ENCODE results near the gene MICAL3.

MICAL3 gene

DNA sequence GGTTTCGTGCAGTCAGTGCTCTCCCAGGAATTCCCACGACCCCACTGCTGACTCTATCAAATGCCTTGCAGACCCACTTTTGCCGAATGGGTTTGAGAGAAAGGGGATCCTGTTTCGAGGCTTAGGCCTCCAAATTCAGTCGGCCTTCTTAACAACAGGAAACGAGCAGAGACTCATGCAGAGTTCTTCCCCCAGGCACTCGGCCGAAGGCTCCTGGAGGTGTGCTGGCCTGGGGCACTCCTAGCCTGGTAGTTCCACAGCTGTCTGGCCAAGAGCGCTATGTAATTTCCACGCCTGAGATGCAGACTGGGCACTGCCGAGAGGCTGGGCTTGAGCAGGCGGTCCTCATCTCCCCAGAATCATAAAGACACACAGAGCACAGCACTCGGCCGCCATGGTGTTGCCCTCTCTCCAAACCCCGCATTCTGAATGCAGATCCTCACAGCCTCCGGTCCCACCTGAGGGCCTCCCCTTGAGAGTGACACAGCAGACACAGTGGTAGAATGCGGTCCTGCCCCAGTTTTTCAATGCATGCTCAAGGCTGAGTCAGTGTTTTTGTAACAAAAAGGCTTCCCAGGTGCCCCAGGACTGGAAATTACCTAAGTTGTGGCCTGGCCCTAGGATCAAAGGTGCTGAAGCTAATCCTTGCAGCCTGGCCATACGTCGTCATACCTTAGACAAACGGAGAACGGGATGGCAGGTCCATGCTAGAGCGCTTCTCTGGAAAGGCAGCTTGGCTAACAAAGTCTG is 219.9 kb downstream of the MICAL3 start:
- DNase-seq, result no peak

DNA sequence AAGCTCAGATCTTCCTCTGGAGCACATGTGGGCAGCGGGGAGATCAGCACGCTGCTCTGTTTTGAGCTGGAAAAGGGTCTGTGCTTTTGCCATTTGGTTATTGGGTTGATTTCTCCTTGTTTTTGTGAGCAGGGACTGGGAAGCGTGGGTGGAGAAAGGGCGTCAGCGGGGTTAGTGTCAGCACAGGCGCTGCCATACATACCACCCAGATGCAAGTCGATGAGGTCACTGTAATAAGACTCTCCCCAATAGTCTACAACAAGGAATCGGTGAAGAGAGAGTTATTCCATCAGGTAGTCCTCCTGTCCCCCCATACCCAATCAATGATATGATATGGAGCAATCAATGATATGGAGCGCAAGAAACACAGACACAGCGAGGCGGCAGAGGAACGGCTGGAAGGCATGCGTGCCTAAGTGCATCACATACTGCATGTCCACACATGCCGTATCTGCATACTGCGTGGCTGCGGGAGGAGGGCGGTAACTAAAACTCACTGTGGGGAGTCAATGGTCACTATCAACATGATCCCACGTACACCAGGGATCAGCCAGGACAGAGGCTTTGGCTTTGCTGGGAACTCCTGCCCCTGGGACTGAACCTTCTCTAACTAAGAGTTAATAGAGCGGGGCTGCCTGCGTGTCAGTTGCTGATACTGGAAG is 220.6 kb downstream of the MICAL3 start:
- no peak for DNase-seq

DNA sequence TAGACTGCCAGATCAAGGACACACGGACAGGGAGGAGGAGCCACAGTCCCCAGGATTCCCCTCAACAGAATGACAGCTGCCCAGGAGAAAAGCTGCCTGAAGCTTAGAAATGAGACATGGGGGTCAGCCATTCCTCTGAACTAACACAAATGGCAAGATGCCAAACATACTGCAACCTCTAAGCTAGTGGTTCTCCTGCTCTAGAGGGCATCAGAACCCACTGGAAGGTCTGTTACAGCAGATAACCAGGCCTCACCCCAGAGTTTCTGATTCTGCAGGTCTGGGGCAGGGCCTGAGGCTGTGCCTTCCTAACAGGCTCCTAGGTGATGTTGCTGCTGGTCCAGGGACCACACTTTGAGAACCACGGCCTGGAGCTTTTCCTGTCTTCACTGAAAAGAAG is 221.5 kb downstream of the MICAL3 start:
- no peak for DNase-seq

DNA sequence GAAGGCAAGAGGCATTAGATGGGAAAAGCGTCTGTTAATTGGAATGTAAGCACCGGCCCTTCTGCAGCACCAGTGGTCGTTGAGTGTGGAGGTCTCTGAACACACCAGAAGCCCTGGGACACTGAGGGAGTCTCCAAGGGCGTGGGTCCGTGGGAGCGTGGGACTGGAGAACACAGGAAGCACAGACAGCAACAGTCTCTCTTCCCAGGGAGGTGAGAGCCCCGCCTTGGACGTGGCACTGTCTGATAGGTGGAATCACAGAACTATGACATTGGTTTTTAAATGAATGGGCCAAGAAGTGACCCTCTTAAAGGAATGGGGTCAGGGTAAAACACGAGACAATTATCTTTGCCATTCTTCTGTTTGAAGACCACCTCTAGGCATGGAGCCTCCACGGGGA is 221.9 kb downstream of the MICAL3 start:
- DNase-seq, result no peak

DNA sequence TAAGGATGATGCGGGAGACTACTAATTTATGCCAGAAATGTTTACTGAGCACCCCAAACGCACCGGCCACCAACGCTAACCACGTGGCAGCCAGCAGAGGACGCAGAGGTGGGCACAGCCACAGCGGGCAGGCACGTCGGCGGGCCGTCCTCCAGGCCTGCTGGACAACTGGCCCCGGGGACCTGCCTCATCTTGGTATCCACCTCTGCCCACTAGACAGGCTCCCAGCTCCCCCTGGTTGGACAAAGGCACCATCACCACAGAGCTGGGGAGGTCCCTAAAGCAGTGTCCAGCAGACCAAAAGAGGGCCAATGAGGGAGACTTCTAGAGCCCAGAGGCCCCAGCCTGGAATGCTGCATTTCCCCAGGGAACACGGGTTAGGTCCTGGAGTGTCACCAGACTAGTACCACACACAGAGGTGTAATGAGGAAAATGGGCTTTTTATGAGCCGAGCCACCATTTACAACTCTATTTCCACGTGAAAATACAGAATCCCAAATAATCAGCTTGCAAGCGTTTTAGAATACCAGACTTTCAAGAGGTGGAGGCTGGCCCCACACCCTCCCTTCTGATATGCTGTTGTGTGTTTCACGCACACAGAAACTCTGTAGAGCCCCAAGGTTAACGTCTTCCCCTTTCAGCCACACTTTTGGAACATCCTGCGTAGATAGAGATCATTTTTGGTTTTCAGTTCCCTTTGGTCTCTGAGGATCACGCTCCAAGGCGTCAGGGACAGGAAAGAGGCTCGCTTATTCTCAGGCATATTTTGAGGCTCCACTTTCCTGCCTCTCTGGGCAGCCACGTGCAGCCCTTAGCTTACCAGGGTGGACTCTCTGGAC is 226.4 kb downstream of the MICAL3 start:
- peak; percentile 38 for DNase-seq

DNA sequence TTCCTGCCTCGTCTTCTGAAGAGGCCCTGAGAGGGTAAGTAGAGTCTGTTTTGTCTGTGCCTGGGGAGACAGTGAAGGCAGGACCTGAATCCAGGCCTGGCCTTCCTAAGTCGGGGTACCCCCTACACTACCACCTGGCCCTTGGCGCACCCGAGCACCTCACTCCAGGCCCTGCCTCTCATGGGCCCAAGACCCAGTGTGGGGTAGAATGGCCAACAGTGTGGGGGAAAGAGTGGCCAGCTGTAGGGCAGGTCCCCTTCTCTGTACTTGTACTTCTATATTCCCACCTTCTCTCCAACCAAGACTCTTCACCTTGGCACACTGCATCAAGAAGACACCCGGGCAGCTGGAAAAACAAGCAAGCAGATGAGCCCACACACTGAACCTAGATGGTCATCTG is 227.7 kb downstream of the MICAL3 start:
- no peak for DNase-seq

DNA sequence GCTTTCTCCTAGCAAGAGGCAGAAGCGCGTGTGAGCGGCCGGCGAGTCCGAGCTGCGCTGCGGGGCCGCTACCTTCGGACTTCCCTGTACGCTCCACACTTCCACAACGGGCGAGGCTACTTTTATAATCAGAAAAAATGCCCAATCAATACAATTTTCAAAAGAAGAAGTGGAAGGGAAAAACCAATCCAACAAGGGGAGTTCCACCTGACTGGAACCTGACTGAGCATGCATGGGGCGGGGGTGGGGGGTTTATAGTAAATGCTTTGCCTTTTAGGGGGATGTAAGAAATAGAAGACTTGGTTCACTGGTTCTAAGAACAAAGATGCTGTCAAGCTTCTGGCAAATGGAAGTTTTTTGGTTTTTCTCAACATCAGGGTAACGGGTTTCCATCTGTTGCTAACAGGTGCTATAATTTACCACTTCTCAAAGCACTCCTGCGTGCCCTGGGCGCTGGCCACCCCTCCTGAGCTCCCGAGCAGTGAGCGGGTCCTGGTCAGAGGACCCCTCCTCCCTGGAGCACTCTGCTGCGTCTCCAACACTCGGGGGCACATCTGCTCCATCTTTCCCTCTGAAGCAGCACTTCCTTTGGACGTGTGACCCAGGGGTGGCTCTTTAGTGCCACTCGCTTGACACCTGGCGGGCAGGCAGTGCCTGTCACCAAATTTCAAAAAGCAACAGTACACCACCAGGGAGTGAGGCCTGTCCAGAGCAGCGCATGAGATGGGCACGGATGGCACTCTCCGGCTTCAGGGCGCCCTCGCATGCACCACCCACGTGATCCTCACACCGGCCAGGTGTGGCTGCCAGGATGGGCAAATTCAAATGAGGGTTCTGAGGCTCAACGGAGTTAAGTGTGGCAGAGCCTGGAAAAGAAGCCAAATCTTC is 228.5 kb downstream of the MICAL3 start:
- DNase-seq, result no peak

DNA sequence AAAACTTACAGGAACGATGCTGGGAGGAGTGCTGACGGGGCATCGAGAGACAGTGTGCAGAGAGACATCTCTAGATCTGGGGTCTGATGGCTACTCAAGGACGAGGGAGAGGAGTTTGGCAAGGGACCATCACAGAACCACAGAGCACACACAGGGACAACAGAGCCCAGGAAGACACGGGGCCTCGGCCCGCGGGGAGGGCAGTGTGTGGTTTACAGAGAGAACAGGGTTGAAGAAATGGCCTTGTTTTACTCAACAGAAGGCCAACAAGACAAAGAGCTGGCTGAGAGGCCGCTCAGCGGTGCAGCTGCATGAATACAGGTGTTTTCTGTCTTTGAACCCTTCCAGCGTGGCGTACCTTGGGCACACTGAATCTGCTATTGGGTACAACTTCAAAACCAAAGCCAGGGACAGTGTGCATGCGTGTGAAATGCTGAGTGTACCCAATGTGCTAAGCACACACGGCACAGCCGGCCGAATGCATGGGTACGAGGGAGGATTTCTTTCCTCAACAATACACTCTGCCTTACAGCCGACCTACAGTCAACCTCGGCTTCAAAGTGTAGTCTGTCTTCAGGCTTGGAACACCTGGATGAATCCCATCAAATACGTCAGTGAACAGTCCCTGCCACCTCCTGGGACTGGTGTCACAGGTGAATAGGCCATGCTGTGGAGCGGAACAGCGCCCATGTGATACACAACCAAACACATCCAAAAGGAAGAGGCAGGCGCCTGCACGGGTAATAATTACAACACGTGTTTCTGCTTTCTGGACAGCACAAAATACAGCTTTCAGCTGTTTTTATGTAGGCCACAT is 229.4 kb downstream of the MICAL3 start:
- no peak for DNase-seq

DNA sequence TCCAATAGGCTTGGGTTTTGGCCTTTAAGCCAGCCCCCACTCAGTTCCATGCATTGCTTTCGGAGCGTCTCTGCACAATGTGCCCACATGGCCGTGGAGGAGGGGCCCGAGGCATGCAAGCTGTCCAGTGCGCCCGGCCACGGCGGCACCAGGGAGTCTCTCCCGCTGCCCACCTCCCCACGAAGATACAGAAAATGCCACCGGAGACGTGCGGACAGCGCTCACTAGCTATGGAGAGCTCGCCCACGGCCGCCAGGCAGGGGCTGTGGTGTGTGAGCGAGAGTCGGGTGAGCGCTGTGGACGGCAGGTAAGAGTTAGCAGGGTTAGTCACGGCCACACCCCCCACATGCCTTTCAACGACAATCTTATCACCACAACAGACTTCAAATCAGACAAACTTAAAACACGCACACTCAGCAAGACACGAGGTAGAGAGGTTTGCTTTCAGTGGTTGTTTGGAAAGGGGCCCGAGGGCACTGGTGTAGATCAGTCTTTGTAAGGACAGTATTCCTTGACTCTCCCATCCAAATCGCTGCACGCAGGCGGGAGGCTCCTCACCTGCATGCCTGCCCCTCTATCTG is 231.4 kb downstream of the MICAL3 start:
- no peak for DNase-seq

DNA sequence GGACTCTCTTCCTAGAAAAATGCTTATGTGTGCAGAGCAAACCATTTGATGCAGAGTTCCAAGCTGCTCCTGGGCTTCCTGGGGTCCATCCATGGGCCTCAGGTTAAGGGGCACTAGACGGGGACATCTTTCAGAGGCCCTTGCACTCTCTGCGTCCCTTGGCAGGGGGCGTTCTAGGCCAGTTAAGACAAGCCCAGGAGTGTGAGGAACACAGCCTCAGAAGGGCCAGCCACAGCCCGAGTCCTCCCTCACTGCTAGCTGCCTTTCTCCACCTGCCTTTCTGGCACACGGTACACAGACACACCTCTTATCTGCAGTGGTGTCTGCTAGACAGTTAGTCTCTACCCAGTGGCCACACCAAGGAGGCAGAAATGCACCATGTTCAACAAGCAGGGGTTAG is 232.1 kb downstream of the MICAL3 start:
- DNase-seq, result no peak

DNA sequence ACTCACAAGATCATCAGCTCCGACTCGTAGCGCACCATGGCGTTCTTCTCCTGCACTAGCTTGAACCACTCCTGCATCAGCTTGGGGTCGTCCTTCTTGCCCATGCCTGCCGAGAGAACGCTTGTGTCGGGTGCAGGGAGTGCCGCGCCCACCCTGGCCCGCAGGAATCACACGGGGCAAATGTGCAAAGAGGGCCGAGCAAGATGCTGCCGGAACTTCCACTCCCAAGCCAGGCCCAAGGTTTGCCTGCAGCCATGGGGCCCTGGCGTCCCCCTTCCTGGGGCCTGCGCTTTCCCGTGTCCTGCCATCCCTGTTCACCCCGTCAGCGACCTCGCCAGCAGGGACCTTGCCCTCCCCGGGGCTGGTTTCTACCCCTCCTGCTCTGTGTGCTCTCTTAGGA is 233.2 kb downstream of the MICAL3 start:
- no peak for DNase-seq

DNA sequence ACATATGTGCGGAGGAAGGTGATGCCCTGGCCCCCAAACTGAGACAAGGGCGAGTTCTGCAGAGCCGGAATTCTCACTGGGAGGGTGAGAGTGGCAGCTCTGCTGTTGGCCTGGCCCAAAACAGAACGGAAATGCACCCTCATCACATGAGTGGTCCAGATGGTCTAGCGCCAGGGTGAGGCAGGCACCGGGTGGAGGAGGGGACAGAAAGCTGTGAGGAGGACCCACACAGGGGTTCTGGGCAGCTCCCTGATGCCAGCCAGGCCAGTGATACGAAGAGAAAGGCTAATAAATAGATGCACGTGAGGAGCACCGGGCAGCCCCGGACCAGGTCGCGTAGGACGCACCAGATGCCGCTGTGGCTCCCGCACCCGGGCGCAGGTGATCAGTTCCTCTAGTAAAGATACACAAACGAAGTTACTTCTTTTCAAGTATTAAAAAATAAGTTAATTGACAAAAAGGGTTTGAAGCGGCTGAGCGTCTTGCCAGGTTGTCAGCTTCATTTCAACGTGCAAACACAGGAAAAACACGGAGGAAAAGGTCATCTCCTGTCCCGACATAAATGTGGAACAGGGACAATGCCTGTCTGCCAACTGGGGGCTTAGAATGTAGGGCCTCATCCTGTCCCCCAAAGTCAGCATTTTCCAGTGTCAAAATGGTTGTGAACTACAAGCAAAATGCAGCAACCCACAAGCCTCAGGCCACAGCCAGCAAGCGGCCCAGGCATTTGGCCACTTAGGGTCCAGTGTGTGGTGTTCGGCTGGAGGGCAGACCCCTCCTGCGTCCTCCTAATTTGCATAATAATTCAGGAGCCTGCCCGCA is 234.8 kb downstream of the MICAL3 start:
- no peak for DNase-seq

DNA sequence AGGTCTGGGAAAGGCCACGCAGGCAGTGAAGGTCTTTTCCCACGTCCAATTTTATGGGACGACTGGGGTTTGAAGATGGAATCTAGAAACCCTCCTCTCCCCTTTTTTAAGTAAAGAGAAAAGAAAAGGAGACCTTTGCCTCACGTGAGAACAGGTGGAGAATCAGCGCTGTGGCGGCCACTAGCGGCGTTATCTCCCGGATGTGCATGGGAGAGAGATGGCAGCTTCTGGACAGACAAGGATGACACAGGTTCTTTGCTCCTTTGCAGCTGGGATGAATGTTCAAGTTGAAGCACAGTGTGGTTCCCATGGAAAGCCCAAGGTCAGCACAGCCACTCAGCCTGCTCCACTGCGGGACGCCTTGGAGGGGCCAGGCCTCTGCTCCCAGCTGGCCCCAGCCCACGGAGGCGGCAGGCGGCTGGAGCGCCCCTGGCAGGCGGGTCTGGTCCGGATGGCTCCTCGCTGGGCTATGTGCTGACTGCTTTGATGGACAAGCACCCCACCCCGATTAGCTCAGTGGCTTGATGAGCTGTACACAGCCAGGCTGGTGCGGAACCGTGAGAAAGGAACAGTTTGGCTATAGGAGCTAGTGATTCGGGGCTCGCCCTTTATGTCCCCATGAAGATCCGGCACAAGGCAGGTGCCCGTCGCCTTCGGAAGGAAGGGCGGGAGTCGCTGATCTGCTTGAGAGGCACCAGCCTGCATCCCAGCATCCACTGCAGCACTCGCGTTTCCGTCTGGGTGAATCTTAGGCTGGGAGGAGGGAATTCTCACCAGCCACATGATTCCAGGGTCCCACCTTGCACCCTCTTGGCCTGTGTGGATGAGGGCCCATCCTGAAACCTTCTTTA is 235.6 kb downstream of the MICAL3 start:
- no peak for DNase-seq

DNA sequence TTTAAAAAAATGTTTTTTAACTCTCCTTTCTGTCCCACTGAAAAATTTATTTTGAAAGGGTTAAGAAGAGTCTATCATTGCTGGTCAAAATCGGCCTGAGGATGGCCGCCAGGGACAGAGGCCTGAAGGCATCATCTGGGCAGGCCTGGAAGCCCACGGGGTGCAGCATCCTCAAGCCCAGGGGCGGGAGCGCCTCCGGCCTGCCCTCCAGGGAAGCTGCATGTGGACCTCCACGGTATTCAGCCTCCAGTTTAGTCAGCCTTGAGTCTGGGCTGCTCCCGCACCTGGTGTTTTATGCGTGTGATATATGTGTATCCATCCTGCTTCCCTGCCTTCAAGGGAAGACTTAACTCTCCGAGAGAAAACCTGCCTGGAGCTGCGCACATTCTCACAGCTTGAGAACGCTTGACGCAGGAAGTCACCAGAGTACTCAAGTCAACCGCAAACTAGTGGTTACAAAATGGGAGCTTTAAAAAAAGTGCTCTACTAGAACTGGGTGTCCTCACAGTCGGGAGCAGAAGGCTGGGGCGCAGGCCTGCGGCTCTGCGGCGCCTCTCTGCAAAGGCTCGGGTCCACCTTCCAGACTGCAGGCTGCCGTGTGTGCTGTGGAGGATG is 236.5 kb downstream of the MICAL3 start:
- no peak for DNase-seq

DNA sequence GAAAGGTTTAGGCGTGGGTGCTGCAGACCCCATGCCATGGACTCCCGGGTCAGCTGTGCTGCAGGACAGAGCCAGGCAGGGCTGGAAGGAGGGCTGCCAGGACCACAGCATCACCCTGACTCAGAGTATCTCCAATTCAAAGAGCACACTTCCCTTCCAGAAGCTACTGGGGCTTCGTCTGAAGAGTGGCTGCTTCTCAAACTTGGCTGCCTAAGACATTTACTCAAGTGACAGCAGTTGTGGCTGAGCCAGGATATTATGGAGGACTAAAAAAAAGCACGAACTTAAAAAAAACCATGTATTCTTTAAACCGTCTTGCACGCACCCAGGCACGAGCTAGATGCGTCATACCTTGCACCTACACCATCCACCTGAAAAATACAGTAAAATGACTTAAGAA is 237.1 kb downstream of the MICAL3 start:
- no peak for DNase-seq

DNA sequence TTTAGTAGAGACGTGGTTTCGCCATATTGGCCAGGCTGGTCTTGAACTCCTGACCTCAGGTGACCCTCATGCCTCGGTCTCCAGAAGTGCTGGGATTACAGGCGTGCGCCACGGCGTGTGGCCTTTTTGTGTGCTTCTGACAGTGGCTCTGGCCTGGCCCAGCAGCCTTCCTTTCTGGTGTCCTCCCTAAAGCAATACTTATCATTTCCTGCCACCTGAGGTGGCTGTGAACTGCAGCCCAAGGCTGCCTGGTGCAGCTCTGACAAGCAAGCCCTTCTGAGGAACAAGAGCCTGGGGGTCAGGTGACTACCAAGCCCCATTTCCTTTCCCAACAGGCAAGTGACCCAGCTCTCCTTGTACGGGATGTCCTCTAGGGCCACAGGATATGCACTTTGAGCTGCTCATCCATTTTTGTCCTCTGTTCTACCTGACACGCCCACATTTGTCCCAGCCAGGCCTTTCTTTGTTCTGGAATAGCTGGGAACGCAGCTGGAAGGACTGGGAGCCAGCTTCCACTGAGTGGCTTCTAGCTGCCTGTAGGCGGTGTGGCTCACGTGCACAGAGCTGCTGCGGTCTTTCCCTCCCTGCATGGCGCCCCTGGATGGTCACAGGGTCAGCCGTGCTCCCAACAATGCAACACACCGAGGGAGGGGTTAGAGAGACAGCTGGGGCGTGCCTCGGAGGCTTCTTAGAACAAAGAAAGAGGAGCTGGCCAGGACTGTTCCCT is 237.8 kb downstream of the MICAL3 start:
- DNase-seq, result no peak

DNA sequence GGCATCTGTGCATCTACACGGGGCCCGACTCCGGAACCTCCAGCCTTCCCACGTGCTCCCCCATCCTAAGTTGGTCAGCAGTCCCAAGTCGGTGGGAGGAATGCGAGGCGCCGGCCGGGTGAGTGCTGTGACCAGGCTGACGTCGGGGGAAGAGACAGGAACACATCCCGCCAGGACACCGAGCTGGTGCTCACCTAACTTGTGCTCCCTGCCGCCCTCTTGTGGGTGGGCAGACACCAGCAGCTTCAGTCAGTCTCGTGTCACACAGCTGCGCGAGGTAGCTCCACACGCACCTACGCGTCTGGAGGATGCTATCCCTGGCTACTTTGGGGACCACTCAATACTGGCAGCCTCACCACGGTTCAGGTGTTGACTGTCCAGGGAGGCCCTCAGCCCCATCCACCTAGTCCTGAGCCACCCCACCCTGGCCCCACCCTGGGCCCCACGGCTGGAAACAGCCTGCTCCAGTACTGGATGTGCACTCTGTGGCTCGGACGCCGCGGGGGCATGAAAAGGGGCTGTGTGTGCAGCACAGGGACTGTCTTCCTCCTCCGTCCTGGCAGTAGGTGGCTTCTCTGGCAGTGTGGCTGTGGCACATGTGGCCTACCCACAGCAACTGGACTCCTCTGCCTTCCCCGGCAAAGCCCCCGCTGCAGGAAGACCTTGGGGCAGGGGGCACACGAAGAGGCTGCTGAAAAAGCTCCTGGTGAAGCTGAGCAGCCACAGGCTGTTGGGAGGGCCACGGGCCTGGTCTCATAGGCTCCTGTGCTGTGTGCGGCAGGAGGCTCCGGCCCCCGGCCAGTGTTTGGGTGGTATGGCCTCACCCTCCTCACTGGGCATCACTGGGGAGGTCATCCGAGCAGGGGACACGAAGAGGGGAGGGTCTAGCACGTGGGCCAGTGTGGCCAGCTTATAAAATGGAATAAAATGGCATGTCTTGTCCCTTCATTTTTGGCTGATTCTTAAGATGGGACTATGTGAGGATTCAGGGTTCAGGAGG is 238.9 kb downstream of the MICAL3 start:
- DNase-seq, result peak; percentile 38 to 76
